GM18505 (cell line): Measurements from ENCODE around the gene CFAP46.
"Not testable (repeated sequence)": the region's sequence is repeated elsewhere in the genome, so short reads cannot be mapped to it uniquely, and the experiment has no call there.

Experiments used
- ATAC-seq: cut with Tn5 transposase; IDR thresholded peaks from one replicate; pipeline ENCODE4 v1.9.1; 2021; ENCODE audit not compliant: unreplicated experiment
- POLR2A ChIP-seq: IDR thresholded peaks from 4 replicates; pipeline ENCODE4 v1.6.1; 2011; ENCODE audit warnings: borderline replicate concordance; ENCODE audit not compliant: insufficient read depth, insufficient read length; ENCODE audit errors: extremely low read depth

The CFAP46 gene

GRCh38 chr10:132938472-132939339, 3.7 kb downstream of the CFAP46 start:
- TF ChIP-seq POLR2A, result no peak
- ATAC-seq, result no peak

GRCh38 chr10:132937861-132938260, 4.5 kb downstream of the CFAP46 start:
- ATAC-seq, result no peak
- no peak for TF ChIP-seq POLR2A

DNA sequence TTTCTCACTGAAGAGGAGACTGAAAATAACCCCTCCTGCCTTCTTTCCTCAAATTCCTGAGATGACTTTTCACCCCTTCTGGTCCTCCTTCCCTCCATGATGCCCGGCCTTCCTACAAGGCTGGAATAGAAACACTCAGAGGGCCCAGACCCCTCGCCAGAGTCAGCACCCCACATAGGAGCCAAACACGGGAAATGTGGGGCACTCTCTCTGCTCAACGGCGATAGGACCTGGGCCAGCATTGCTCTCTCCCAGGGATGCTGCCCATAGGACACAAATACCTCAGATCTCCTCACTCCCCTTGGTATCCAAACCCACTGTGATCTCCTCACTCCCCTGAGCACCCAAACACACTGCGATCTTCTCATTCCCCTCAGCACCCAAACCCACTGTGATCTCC, 7.4 kb downstream of the CFAP46 start:
- no peak for ATAC-seq
- no peak for TF ChIP-seq POLR2A

DNA sequence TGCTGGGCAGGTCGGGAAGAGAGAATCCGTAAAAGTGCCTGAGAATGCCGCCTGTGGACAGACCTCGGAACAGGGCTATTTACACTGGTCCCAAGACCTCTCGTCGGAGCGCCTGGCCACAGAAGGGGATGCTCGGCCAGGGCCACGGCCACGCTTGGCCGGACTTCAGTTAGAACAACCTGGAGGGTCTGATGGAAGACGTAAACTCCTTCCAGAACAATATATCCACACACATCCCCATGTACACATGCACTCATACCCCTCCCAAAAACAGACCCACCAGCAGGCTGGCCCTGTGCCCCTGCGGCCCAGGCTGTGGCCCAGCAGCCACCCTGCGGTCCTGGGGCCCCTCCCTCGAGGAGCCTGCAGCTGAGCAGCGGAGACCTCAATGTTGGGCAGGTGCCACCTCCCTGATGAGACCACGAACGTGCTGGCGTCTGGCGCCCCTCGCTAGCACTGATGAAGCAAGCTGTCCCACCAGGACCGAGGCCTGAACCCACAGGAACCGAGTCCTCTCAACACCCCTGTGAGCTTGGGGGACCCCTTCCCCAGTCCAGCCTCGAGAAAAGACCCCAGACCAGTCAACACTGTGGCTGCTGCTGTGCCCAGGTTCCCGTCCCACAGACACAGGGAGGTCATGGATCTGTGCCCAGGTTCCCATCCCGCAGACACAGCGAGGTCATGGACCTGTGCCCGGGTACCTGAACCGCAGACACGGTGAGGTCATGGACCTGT, 8.9 kb downstream of the CFAP46 start:
- TF ChIP-seq POLR2A, result no peak
- no peak for ATAC-seq

- no peak for TF ChIP-seq POLR2A
Observed at GRCh38 chr10:132932461-132933307, 9.7 kb downstream of the CFAP46 start.

DNA sequence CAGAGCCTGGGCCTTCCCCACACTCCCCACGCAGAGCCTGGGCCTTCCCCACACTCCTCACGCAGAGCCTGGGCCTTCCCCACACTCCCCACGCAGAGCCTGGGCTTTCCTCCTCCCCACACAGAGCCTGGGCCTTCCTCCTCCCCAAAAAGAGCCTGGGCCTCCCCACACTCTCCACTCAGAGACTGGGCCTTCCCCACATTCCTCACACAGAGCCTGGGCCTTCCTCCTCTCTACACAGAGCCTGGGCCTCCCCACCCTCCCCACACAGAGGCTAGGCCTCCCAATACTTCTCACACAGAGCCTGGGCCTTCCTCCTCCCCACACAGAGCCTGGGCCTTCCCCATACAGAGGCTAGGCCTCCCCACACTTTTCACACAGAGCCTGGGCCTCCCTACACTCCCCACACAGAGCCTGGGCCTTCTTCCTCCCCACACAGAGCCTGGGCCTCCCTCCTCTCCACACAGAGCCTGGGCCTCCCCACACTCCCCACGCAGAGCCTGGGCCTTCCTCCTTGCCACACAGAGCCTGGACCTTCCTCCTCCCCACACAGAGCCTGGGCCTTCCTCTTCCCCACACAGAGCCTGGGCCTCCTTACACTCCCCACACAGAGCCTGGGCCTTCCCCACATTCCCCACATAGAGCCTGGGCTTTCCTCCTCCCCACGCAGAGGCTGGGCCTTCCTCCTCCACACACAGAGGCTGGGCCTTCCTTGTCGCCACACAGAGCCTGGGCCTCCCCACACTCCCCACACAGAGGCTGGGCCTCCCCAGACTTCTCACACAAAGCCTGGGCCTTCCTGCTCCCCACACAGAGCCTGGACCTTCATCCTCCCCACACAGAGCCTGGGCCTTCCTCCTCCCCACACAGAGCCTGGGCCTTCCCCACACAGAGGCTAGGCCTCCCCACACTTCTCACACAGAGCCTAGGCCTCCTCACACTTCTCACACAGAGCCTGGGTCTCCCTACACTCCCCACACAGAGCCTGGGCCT, 10.8 kb downstream of the CFAP46 start:
- not testable (repeated sequence) for ATAC-seq

More at GRCh38 chr10:132932461-132933307, 9.7 kb downstream of the CFAP46 start:
- ATAC-seq, result no peak

DNA sequence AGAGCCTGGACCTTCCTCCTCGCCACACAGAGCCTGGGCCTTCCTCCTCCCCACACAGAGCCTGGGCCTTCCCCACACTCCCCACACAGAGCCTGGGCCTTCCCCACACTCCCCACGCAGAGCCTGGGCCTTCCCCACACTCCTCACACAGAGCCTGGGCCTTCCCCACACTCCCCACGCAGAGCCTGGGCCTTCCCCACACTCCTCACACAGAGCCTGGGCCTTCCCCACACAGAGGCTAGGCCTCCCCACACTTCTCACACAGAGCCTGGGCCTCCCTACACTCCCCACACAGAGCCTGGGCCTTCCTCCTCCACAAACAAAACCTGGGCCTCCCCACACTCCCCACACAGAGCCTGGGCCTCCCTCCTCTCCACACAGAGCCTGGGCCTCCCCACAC, 11.7 kb downstream of the CFAP46 start:
- ATAC-seq, result not testable (repeated sequence)

DNA sequence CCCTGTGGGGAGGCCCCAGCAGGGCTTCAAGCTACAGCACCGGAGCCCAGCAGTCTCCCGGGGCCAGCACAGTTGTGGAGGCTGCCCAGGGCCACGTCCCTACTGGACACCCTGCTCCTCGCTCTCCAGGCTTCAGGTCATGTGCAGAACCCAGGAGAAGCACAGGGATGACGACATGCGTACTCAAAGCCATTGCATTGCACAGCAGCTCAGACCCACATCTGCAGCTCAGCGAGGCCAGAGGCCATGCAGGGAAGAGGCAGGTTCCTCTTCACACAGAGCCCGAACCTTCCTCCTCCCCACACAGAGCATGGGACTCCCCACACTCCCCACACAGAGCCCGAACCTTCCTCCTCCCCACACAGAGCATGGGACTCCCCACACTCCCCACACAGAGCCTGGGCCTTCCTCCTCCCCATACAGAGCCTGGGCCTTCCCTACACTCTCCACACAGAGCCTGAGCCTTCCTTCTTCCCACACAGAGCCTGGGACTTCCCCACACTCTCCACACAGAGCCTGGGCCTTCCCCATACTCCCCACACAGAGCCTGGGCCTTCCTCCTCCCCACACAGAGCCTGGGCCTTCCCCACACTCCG, 12.3 kb downstream of the CFAP46 start:
- no peak for TF ChIP-seq POLR2A
- ATAC-seq, result no peak

DNA sequence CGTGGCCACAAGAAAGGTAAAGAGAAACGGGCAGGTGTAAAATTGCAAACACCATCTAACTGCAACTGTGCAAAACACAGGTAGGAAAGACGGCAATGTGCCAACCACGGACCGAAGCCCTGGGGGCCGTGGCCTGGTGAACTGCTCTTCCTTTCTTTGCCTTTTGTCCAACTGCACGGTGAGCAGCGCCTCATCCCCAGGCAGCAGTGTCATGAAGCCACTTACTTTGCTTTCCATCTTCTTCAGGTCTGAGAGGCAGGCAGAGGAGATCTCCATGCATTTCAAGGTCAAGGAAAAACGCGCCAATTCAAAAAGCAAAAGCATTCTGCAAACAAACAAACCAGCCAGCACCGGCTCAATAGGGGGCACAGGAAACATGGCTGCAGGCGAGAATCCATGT, 12.9 kb downstream of the CFAP46 start:
- no peak for ATAC-seq
- TF ChIP-seq POLR2A, result no peak

- no peak for ATAC-seq
- no peak for TF ChIP-seq POLR2A
Observed at GRCh38 chr10:132928261-132928660, 14.1 kb downstream of the CFAP46 start.

GRCh38 chr10:132927824-132928223, 14.5 kb downstream of the CFAP46 start:
- no peak for ATAC-seq
- TF ChIP-seq POLR2A, result no peak
